Fibroblast of skin of left quadriceps (primary cell): ENCODE results near the gene NGFR.
"Not testable (repeated sequence)": the region's sequence is repeated elsewhere in the genome, so short reads cannot be mapped to it uniquely, and the experiment has no call there.

Source experiments
- DNase-seq, 2 experiments: peaks; one replicate each; pipeline ENCODE4 v3.0.0-alpha.2; 2013; ENCODE audit warnings: low read depth in 2 of 2

NGFR gene

DNA sequence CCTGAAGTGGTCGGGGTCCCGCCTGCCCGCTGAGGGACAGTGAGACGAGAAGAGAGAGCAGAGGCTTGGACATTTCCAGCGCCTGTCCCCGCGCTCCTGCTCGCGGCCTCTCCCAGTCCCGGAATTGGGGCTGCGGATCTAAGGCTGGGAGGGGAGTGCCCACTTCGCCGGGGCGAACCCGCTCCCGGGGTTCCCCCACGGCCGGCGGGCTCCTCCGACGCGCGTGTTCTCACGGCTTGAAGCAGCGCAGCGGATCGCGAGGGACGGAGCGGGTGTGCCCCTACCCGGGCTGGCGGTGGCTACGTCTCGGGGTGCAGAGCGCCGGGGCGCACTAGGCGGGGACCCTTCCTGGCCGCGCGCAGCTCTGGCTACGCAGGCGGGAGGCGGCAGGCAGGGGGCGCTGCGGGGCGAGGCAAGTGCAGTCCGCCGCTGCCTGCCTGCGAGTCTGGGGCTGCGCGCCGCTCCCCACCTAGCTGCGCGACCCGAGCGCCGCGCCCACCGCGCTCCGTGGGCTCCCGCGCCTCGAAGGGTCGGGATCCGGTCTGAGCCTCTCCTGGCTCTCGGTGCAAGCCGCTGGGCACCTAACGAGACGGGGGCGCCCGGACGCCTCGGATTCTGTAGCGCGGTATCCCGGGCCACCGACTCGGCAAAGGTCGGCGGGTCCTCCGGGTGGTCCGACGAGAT lies 1.2 kb downstream of the NGFR start:
- no peak for DNase-seq

DNA sequence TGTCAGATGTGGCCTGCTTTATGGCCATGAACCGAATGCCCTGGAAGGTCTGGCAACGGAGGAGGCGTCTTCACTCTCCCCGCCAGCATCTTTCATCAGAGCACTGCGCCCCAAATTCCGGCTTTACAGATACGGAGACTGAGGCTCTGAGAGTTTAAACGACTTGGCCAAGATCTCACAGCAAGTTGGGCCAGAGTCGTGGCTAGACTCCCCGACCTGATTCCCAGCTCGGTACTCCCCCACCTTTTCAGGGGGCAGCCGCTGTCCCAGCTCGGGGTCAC lies 1.7 kb downstream of the NGFR start:
- no peak for DNase-seq

DNA sequence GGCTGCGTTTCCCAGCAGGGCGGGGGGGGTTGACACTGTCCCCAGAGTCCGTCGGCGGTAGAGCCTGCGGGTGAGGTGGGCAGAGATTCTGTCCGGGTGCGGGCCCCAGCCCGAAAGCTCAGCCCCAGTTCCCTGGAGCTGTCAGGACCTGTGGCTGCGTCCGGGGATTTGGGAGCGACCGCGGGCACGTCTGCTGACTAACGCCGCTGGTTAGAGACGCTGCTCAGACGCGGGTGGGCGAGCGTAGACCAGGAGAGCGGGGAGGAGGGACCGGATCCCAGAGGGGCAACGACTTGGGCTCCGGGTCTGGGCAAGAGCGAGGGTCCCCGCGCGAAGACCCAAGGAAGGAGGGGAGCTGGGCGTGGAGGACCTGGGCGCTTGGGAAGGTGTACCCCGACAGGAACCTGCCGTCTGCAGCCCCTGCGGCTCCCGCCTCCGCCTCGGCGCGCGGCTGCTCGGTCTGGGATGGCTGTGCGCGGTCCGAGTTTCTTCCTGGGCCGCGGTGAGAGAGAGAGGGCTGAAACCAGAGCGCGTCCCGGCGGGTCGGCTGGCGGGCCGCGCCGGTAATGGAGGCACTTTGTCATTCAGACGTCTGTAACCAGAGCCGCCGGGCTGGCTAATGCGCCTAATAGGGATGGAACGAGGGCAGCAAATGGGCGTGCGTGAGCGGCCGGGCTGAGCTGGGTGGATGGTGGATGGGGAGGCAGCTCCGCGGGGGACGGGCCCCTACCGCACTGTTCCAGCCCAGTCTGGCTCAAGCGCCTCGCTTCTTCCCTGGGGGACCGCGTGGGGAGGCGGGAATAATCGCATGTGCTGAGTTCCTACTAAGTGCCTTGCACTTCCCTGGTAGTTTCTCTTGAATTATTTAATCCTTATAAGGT lies 2.3 kb downstream of the NGFR start:
- no peak for DNase-seq

DNA sequence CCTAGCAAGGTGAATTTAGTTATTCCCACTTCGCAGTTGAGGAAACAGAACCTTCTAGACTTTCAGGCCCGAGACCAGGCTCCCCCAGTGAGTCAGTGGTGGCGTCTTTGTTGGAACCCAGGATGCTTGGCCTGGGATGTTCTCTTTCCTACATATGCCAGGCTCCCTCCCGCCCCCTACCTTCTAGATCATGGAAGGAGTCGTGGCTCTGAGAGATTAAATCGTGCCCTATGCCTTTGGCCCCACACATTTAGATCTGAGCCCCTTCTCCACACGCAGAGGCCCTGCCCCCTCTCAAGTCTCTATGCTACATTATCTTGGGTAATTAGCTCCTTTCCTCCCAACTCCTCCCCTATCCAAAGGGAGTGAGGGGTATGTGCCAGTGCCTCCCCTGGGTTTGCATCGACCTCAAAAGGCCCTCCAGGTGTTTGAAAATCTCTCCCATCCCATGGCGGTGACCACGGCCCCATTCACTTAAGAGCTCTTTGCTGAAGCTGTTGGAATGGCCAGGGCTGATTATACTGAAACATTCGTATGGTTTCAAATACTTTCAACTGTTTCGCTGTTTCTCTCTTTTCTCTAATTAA lies 3.0 kb downstream of the NGFR start:
- no peak for DNase-seq

DNA sequence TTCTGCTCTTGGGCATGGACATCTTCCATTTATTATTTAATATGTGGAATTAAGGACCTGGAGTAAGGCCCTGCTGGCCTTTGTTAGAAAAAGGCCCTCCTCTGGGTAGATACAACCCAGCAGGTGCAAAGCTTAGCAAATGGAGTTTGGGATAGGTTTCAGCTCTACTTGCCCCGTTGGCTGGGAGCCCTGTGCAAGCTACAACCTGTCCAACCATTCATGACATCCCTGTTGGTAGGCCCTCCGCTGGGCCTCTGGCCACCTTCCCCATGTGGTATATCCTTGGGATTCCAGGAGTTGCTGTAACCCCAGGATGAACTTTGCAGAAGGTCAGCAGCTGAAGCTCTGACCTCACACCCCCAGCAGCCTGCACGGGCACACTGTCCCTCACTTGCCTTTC lies 6.4 kb downstream of the NGFR start:
- DNase-seq: no peak

DNA sequence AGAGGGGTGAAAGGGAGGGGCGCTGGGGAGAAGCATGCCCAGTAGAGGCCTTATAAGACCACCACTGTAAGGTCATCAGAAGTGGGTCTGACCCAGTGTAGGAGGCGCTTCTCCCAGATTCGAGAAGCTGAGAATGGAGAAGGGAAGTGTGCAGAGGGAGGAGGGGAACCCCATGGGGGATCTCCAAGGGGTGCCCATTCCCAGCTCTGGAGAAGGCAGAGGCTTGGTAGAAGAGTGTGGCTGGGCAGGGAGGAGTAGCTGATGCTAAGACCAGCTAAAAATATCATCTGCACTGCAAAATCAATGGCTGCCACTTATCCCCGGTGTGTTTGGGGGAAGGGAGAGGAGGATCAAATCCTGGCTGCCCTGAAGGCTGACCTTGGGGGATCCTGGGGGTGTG lies 7.2 kb downstream of the NGFR start:
- no peak for DNase-seq

DNA sequence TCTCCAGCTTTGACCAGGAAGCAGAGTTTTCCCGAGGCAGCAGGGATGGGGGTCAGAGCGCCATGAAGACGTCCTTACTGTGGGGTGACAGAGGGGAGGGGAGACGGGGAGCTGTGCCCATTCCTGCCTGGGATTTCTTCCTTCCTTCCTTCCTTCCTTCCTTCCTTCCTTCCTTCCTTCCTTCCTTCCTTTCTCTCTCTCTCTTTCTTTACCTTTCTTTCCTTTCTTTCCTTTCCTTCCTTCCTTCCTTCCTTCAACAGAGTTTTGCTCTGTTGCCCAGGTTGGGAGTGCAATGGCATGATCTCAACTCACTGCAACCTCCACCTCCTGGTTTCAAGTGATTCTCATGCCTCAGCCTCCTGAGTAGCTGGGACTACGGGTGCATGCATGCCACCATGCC lies 7.6 kb downstream of the NGFR start:
- DNase-seq: not testable (repeated sequence)

DNA sequence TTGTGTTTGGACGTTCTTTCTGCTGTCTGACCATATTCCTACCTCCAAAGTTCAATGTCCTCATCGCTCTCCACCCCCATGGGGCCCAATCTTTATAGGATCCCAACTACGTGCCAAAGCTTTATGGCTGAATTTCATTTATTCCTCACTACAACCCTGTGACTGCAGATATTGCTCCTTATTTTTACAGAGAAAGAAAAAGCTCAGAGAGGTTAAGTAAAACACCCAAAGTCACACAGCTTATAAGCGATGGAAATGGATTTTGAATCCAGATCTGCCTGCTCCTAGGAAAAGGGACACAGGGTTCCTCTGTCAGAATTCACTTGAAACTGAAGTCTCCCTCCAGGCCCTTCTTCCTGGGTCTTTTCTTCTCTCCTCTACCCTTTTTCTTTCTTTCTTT lies 9.3 kb downstream of the NGFR start:
- no peak for DNase-seq

DNA sequence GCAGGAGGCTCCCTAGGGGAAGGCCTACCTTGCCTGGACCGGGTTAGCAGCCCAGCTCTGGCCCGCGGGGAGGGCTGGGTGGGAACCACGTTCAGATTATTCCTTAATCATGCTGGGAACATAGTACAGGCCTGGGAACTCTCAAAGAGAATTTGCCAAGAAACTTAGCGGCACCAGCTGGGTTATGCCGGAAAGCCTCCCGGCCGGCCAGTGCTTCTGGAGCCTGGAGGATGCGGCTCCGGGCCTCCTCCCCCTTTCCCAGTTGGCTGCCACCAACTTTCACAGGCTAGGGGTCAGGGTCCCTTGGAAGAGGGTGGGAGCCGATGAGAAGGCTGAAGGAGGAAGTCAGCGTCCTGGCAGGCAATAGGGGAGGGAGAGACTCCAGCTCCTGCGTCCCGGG lies 10.8 kb downstream of the NGFR start:
- DNase-seq: no peak

DNA sequence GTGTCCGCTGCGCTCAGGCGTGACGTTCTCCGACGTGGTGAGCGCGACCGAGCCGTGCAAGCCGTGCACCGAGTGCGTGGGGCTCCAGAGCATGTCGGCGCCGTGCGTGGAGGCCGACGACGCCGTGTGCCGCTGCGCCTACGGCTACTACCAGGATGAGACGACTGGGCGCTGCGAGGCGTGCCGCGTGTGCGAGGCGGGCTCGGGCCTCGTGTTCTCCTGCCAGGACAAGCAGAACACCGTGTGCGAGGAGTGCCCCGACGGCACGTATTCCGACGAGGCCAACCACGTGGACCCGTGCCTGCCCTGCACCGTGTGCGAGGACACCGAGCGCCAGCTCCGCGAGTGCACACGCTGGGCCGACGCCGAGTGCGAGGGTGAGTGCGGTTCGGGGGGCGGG lies 11.2 kb downstream of the NGFR start:
- DNase-seq: no peak

DNA sequence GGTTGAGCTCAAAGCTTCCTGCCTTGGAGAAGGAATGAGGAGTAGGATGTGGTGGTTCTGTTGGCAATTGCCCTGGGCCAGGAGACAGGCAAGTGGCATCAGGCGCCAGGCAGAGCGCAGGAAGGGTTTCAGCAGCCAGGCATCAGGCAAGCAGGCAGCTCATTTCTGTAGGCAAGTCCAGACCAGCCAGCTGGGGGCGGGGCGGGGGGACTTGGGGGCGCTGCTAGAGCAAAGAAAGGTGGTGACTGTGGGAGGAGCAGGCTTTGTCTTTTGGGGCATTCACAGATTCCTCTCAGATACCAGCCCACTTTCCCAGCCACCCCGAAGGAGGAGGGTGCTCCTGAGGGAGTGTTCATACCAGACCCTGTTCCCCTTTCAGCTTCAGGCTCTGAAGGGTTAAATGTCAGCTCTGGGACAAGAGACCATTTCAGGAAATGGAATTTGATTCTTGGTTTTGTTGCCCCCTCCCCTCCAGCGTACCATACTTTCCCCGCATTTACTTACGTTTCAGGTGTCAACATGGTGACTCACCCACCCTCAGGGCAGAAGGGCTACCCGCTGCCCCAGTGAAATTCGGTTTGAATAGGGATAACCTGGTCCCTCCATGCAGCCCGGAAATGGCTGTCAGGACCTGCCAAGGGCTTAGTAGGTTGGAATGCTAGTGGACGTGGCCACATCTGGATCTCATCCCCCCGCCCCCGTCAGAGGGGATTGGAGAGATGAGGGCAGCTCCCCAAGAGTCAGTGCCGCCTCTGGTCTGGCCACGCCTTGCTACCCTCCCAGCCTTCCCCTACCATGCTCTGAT lies 13.2 kb downstream of the NGFR start:
- DNase-seq: no peak

DNA sequence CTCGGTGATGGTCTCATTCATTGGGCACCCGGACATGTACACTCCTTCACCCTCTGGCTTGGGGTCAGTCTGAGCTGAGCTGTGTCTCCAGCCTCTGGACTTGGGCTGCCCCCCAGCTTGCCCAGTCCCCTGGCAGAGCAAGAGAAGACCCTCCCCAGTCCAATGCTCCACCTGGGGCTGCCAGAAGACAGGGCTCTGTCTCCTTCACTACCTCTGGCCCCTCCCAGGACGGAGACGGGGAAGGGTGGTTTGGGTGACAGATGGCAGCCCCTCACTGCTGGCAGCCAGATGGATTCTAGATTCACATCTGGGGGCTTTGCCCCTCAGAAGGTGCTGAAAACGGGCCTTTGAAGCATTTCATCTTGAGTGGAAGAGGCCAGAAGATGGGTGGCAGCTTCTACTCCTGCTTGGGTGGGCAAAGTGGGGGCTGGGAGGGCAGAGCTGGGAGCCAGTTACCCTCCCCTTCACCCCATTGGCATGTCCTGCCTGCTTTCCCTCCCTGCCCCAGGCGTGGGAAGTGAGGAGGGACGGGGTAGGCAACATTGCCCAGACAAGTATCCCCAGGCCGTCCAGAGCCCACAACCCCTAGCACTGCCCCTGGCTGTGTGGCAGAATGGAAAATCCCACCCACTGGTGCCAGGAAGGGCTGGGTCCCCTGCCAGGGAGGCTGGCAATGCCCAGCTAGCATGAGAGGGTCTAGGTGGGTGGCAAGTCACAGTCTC lies 13.9 kb downstream of the NGFR start:
- no peak for DNase-seq

DNA sequence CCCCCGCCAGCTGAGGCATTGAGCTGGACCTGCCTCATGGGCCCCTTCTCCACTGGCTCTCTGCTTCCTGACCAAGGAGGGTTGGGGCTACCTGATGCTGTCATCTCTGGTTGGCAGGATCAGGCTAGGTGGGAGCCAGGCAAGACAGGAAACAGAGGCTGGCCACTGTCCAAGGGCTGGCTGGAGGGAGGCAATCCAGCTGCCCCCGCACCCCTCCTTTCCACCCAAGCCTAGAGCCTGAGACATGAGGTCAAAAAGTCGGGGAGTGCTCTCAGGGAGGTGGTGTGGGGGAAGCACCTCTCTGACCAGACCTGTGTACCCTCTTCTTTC lies 14.5 kb downstream of the NGFR start:
- DNase-seq: no peak

DNA sequence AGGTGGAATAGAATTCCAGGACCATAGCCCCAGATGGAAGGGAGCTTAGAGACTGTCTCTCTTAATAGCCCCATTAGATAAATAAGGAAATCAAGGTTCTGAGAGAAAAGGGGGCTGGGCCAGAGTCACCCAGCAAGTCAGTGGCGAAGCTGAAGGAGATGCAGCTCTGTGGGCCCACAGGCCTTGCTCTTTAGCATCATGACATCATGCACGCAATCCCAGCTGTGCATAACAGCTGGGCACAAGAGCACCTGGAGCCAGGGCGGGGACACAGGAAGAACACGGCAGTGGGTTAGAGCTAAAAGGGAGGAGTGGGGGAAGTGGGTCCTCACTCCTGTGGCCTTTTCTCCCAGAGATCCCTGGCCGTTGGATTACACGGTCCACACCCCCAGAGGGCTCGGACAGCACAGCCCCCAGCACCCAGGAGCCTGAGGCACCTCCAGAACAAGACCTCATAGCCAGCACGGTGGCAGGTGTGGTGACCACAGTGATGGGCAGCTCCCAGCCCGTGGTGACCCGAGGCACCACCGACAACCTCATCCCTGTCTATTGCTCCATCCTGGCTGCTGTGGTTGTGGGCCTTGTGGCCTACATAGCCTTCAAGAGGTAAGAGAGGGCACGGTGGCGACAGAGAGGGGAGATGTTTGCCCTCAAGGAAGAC lies 15.1 kb downstream of the NGFR start:
- DNase-seq: no peak

DNA sequence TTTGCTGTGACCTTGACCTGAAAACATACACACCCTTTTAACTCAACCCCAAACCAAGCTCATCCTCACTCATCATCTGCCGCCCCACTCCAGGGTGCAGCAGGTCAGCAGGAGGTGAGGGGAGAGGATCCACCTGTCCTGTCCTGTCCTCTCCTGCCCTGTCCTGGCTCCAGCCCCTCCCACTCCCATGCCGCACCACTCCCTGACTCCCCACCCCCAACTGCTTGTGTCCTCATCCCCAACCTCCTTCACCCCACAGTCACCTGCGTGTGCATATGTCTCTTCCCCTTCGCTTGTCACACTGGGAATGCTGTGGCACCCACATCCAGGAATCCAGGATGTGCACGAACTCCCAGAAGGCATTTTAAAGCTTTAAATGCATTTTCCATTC lies 15.6 kb downstream of the NGFR start:
- DNase-seq: no peak

DNA sequence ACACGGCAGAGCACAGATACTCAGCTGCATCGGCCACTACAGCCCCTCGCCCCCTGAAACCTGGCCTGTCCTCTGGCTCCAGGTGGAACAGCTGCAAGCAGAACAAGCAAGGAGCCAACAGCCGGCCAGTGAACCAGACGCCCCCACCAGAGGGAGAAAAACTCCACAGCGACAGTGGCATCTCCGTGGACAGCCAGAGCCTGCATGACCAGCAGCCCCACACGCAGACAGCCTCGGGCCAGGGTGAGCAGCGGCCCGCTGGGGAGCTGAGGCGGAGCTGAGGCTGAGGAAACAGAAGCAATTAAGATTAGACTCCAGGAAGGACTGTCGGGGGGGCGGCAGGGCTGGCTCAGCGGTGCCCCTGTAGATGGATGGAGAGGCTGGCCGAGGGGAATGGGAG lies 16.7 kb downstream of the NGFR start:
- no peak for DNase-seq

DNA sequence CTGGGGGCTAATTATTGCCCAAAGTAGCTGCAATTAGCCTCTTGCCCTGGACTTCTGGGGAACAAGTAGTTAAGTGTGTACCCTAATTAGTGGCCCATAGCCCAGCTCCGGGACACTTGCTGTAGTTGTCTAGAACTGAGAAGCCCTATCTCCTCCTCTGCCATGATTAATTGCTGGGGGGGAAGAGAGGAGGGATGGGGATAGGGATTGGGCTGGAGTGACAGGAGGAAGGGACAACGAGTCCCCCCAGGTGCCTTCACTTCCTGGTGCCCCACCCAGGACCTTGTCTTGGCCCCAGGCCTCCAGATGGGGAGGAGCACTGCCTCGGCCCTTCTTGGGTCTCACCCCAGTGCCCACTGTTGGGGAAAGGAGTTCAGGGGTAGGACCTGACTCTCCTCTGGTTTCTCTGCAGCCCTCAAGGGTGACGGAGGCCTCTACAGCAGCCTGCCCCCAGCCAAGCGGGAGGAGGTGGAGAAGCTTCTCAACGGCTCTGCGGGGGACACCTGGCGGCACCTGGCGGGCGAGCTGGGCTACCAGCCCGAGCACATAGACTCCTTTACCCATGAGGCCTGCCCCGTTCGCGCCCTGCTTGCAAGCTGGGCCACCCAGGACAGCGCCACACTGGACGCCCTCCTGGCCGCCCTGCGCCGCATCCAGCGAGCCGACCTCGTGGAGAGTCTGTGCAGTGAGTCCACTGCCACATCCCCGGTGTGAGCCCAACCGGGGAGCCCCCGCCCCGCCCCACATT lies 17.4 kb downstream of the NGFR start:
- no peak for DNase-seq

DNA sequence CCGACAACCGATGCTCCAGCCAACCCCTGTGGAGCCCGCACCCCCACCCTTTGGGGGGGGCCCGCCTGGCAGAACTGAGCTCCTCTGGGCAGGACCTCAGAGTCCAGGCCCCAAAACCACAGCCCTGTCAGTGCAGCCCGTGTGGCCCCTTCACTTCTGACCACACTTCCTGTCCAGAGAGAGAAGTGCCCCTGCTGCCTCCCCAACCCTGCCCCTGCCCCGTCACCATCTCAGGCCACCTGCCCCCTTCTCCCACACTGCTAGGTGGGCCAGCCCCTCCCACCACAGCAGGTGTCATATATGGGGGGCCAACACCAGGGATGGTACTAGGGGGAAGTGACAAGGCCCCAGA lies 17.9 kb downstream of the NGFR start:
- DNase-seq: no peak

DNA sequence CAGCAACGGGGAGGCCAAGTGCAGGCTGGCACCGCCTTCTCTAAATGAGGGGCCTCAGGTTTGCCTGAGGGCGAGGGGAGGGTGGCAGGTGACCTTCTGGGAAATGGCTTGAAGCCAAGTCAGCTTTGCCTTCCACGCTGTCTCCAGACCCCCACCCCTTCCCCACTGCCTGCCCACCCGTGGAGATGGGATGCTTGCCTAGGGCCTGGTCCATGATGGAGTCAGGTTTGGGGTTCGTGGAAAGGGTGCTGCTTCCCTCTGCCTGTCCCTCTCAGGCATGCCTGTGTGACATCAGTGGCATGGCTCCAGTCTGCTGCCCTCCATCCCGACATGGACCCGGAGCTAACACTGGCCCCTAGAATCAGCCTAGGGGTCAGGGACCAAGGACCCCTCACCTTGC lies 18.5 kb downstream of the NGFR start:
- no peak for DNase-seq

DNA sequence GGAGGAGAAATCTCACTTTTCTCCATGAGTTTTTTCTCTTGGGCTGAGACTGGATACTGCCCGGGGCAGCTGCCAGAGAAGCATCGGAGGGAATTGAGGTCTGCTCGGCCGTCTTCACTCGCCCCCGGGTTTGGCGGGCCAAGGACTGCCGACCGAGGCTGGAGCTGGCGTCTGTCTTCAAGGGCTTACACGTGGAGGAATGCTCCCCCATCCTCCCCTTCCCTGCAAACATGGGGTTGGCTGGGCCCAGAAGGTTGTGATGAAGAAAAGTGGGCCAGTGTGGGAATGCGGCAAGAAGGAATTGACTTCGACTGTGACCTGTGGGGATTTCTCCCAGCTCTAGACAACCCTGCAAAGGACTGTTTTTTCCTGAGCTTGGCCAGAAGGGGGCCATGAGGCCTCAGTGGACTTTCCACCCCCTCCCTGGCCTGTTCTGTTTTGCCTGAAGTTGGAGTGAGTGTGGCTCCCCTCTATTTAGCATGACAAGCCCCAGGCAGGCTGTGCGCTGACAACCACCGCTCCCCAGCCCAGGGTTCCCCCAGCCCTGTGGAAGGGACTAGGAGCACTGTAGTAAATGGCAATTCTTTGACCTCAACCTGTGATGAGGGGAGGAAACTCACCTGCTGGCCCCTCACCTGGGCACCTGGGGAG lies 19.1 kb downstream of the NGFR start:
- DNase-seq: no peak
